Activated T-helper 1 cell treated with Interleukin-2 at 50 U/mL for 16 hours (primary cell): Measurements from ENCODE around the gene TRAPPC5.

Experiments used
- DNase-seq: peaks from one replicate; pipeline ENCODE4 v3.0.0-alpha.2; 2020; ENCODE audit warnings: low read depth

The TRAPPC5 gene

GRCh38 chr19:7645656-7646425 is 34.8 kb upstream of the TRAPPC5 start:
- DNase-seq: no peak

GRCh38 chr19:7646426-7646700 is 34.3 kb upstream of the TRAPPC5 start:
- no peak for DNase-seq

- no peak for DNase-seq
Measured at GRCh38 chr19:7647156-7647555, 33.5 kb upstream of the TRAPPC5 start.

- DNase-seq: no peak
Measured at GRCh38 chr19:7648265-7649014, 32.2 kb upstream of the TRAPPC5 start.

GRCh38 chr19:7650148-7650547 is 30.5 kb upstream of the TRAPPC5 start:
- DNase-seq: no peak

GRCh38 chr19:7652061-7652641 is 28.5 kb upstream of the TRAPPC5 start:
- DNase-seq: peak; percentile 79

GRCh38 chr19:7654401-7654800 is 26.2 kb upstream of the TRAPPC5 start:
- no peak for DNase-seq

GRCh38 chr19:7655581-7655980 is 25.1 kb upstream of the TRAPPC5 start:
- DNase-seq: no peak

GRCh38 chr19:7657131-7657751 is 23.4 kb upstream of the TRAPPC5 start:
- DNase-seq: no peak

- no peak for DNase-seq
Measured at GRCh38 chr19:7658219-7658686, 22.4 kb upstream of the TRAPPC5 start.

GRCh38 chr19:7661744-7662538 is 18.7 kb upstream of the TRAPPC5 start:
- DNase-seq: no peak

- DNase-seq: no peak
Measured at GRCh38 chr19:7662657-7663056, 18.0 kb upstream of the TRAPPC5 start.

GRCh38 chr19:7663706-7664105 is 16.9 kb upstream of the TRAPPC5 start:
- DNase-seq: no peak

GRCh38 chr19:7665076-7665475 is 15.6 kb upstream of the TRAPPC5 start:
- no peak for DNase-seq

- no peak for DNase-seq
Measured at GRCh38 chr19:7668842-7669241, 11.8 kb upstream of the TRAPPC5 start, which contains the start of gene RETN. TSS of gene RETN (plus strand) at chr19:7669049. CDS start at chr19:7669327, 278 bp downstream.

- no peak for DNase-seq
Measured at GRCh38 chr19:7669641-7670040, 11.0 kb upstream of the TRAPPC5 start.

- DNase-seq: no peak
Measured at GRCh38 chr19:7670150-7670783, 10.4 kb upstream of the TRAPPC5 start.

- no peak for DNase-seq
Measured at GRCh38 chr19:7670790-7671189, 9.8 kb upstream of the TRAPPC5 start.

GRCh38 chr19:7672522-7672921 is 8.1 kb upstream of the TRAPPC5 start:
- no peak for DNase-seq

GRCh38 chr19:7674010-7675005 is 6.3 kb upstream of the TRAPPC5 start:
- DNase-seq: no peak
